Dermis microvascular lymphatic vessel endothelial cell (primary cell): ENCODE measurements around the gene TREX2. TPM values are rescaled to one million over a fixed set of nuclear protein-coding genes. Genes with fewer than 3 reads are reported as not detected.

ENCODE experiments used
- DNase-seq, 2 donors: peaks; one replicate each; pipeline versions ENCODE4 v3.0.0 to v3.0.0-alpha.2; 2010; ENCODE audit warnings: low read depth in 2 of 2
- total RNA-seq: library from RNA; depleted of rRNA; stranded (reverse); fragments of >200 nt; gene quantifications from 2 replicates; pipeline ENCODE4 v1.2.1, GENCODE V29; 2014

The TREX2 gene
- total RNA-seq, 1 donor from 2014 or later: 7.6 TPM

GRCh38 chrX:153475751-153476281 lies 30.0 kb upstream of the TREX2 start:
- no peak for DNase-seq

GRCh38 chrX:153475271-153475670 lies 29.4 kb upstream of the TREX2 start:
- no peak for DNase-seq

GRCh38 chrX:153474718-153475117 lies 28.9 kb upstream of the TREX2 start:
- DNase-seq: peak in 1 of 2 donors; percentile 88

- DNase-seq: no peak
Observed at GRCh38 chrX:153474266-153474665, 28.4 kb upstream of the TREX2 start.

- DNase-seq: no peak
Observed at GRCh38 chrX:153473126-153473525, 27.3 kb upstream of the TREX2 start.

GRCh38 chrX:153471663-153472280 lies 25.9 kb upstream of the TREX2 start:
- no peak for DNase-seq

- DNase-seq: peak; percentile 68 to 91
Observed at GRCh38 chrX:153470411-153471363, 24.8 kb upstream of the TREX2 start, which contains the start of gene HAUS7. TSS of gene HAUS7 (minus strand) at chrX:153470576. CDS start at chrX:153470557, 19 bp downstream.

- peak in 1 of 2 donors; percentile 47 for DNase-seq
Observed at GRCh38 chrX:153469811-153470410, 24.1 kb upstream of the TREX2 start.

GRCh38 chrX:153468008-153468580 lies 22.2 kb upstream of the TREX2 start:
- no peak for DNase-seq

GRCh38 chrX:153465691-153466380 lies 20.0 kb upstream of the TREX2 start:
- DNase-seq: no peak

GRCh38 chrX:153464116-153464515 lies 18.3 kb upstream of the TREX2 start:
- DNase-seq: no peak

GRCh38 chrX:153463556-153463955 lies 17.7 kb upstream of the TREX2 start:
- DNase-seq: no peak

- DNase-seq: no peak
Observed at GRCh38 chrX:153463031-153463430, 17.2 kb upstream of the TREX2 start.

GRCh38 chrX:153462291-153462690 lies 16.4 kb upstream of the TREX2 start:
- DNase-seq: no peak

- DNase-seq: peak in 1 of 2 donors; percentile 50
Observed at GRCh38 chrX:153460826-153461225, 15.0 kb upstream of the TREX2 start.

GRCh38 chrX:153459986-153460385 lies 14.1 kb upstream of the TREX2 start:
- DNase-seq: peak; percentile 51 to 67

- DNase-seq: no peak
Observed at GRCh38 chrX:153458476-153458875, 12.6 kb upstream of the TREX2 start.

- no peak for DNase-seq
Observed at GRCh38 chrX:153457827-153458466, 12.1 kb upstream of the TREX2 start.

- no peak for DNase-seq
Observed at GRCh38 chrX:153457136-153457825, 11.4 kb upstream of the TREX2 start.

- DNase-seq: no peak
Observed at GRCh38 chrX:153456704-153457103, 10.8 kb upstream of the TREX2 start.
